ENCODE data around the gene DNAH17. TPM values are rescaled to one million over a fixed set of nuclear protein-coding genes. Genes with fewer than 3 reads are reported as not detected.

The DNAH17 gene
- total RNA-seq, 1 experiment from 2014 or later: 0.76 TPM

DNA sequence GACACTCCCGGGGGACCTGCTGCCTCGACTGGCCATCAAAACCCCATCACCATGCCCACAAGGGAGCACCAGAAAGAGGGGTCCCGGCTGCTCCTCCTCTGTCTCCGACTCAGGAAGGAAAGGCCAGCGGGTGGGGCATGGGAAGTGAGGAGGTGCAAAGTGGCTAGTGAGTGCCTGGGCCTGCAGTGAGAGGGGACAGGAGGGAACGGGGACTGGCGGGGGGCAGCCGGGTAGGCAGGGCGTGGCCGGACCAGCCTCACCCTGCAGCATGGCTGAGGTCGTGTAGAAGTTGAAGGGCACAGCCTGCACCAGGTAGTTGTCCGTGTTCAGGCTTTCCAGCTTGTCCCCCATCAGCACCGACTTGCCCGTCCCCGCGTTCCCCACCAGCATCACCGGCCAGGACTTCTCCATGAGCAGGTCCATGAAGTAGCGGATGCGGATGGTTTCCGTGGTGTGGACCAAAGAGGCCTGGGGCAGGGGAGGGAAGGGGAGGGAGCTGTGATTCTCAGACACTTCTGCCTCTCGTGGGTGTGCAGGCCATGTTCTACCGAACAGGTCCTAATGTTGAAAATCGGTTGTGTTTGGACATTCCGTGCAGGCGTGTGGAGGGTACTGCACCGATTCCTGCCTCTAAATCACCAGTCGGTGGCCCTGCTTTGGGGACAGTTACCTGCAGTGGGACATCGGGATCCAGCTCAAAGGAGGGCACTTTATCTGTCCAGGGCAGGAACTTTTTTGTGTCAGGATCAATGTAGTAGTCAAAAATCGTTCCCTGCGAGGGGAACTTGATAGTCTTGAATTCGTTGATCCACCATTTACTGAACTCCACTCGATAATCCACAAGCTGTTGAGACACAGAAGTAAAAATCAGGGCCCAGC, 91.7 kb downstream of the DNAH17 start:
- Histone ChIP-seq H3K9me2 (ENCODE audit: insufficient read depth) (no peaks in the 10 kb centered on the region), H3K4me3 (peak overlapping the region; percentile 58), H2AFZ (no peak overlapping the region; the same call in 1 of the 2 replicates), H3K4me1 (replicated peaks; ENCODE audit: insufficient read depth) (no peaks in the 10 kb centered on the region), H3K27me3 (ENCODE audit: insufficient read depth, low read depth) (no peaks in the 10 kb centered on the region), H3K79me2 (ENCODE audit: low read depth) (no peaks in the 10 kb centered on the region), H3K9me3 (ENCODE audit: insufficient read depth, low read depth) (no peaks in the 10 kb centered on the region), H3K36me3 (ENCODE audit: low read depth) (no peaks in the 10 kb centered on the region), H3F3A (ENCODE audit: insufficient read depth, low read depth) (no peaks in the 10 kb centered on the region), H3K27ac (no peak overlapping the region), H3K4me2 (peak overlapping the region; percentile 70), H4K20me1 (ENCODE audit: insufficient read depth) (no peaks in the 10 kb centered on the region)
- ChIA-PET POLR2A (ENCODE audit: unreplicated experiment) (interaction anchor here (0.6 kb wide), 1 partner anchor 251 kb away, joined by 5 read pairs; no protein-coding TSS in a partner anchor), CTCF (no interaction called here)
- BruUV-seq (replicated peaks): no TSS peak
- no peak for DNase-seq
- intact Hi-C loops (cut with micrococcal nuclease; ENCODE audit: unreplicated experiment): loop anchor here (10.0 kb wide), 1 partner anchor 121 kb away; the partner anchor contains the start of gene SOCS3
- TF ChIP-seq EZH2 (IDR thresholded peaks at IDR 0.05; ENCODE audit: low read depth): no peak
- TF ChIP-seq, protein P1, sequence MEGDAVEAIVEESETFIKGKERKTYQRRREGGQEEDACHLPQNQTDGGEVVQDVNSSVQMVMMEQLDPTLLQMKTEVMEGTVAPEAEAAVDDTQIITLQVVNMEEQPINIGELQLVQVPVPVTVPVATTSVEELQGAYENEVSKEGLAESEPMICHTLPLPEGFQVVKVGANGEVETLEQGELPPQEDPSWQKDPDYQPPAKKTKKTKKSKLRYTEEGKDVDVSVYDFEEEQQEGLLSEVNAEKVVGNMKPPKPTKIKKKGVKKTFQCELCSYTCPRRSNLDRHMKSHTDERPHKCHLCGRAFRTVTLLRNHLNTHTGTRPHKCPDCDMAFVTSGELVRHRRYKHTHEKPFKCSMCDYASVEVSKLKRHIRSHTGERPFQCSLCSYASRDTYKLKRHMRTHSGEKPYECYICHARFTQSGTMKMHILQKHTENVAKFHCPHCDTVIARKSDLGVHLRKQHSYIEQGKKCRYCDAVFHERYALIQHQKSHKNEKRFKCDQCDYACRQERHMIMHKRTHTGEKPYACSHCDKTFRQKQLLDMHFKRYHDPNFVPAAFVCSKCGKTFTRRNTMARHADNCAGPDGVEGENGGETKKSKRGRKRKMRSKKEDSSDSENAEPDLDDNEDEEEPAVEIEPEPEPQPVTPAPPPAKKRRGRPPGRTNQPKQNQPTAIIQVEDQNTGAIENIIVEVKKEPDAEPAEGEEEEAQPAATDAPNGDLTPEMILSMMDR (conservative IDR thresholded peaks at IDR 0.05): no peak

DNA sequence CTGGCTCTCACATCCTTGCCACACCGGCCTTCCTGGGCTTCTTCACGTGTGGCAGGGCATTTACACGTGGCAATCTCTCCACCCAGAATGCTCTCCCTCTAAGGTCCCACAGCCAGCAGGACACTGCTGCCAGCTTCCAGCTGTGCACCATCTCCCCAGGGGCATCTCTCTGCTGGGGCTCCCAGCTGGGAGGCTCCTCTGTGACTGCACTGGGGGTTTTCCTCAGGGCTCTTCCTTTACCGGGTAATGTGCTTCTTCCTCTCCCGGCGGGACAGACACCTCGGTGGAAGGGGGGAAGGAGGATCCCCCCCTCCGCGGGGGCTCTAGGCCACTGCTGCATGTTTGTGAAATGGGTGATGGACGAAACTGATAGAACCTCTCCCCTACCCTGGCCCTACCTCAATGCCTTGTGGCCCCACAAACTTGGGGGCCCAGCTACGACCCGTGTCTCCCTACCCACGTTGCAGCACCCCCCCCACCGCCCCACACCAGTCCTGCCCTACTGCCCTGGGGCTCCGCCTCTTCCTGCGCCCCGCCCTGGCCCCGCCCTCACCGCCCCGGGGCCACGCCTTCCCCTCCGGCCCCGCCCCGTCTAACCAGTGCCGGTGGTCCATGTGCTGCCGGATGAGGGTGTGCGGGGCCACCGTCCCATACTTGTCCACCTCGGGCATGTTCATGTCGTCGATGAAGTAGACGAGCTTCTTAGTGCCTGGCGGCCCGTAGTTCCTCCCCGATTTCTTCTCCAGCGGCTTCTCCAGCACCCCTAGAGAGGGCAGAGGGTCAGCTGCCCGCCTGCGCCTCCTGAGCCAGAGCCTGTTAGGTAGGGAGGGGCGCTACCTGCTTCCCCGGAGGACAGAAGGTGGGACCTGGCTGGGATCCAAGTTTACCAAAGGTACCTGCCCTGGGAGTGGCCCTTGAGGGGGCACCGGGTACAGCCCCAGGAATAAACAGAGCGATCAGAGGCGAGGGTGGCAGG, 92.6 kb downstream of the DNAH17 start:
- intact Hi-C loops (cut with micrococcal nuclease; ENCODE audit: unreplicated experiment): loop anchor here (1.0 to 10.0 kb wide), 2 partner anchors 120 to 233 kb away; partner anchors contain the start of gene SOCS3
- no peaks in the 10 kb centered on the region for H3F3A ChIP-seq (ENCODE audit: insufficient read depth, low read depth)
- H4K20me1 ChIP-seq (ENCODE audit: insufficient read depth): no peaks in the 10 kb centered on the region
- H3K9me2 ChIP-seq (ENCODE audit: insufficient read depth): no peaks in the 10 kb centered on the region
- TF ChIP-seq, protein P1 (conservative IDR thresholded peaks at IDR 0.05): no peak
- TF ChIP-seq EZH2 (IDR thresholded peaks at IDR 0.05; ENCODE audit: low read depth): no peak
- POLR2A ChIA-PET (ENCODE audit: unreplicated experiment): interaction anchor here (0.7 kb wide), 1 partner anchor 237 kb away, joined by 3 read pairs; no protein-coding TSS in a partner anchor
- no peaks in the 10 kb centered on the region for H3K4me1 ChIP-seq (replicated peaks; ENCODE audit: insufficient read depth)
- peak overlapping the region; percentile 78 for H2AFZ ChIP-seq
- no peaks in the 10 kb centered on the region for H3K79me2 ChIP-seq (ENCODE audit: low read depth)
- peak in 1 of 2 experiments; percentile 71 for DNase-seq
- no peaks in the 10 kb centered on the region for H3K36me3 ChIP-seq (ENCODE audit: low read depth)
- no peaks in the 10 kb centered on the region for H3K9me3 ChIP-seq (ENCODE audit: insufficient read depth, low read depth)
- CTCF ChIA-PET: interaction anchor here (0.6 kb wide), 1 partner anchor 175 kb away, joined by 3 read pairs; no protein-coding TSS in a partner anchor
- peak overlapping the region; percentile 70 for H3K4me2 ChIP-seq
- H3K27ac ChIP-seq: no peak overlapping the region
- TSS peak; percentile 34 for BruUV-seq (replicated peaks)
- H3K4me3 ChIP-seq: peak overlapping the region; percentile 58
- H3K27me3 ChIP-seq (ENCODE audit: insufficient read depth, low read depth): no peaks in the 10 kb centered on the region

DNA sequence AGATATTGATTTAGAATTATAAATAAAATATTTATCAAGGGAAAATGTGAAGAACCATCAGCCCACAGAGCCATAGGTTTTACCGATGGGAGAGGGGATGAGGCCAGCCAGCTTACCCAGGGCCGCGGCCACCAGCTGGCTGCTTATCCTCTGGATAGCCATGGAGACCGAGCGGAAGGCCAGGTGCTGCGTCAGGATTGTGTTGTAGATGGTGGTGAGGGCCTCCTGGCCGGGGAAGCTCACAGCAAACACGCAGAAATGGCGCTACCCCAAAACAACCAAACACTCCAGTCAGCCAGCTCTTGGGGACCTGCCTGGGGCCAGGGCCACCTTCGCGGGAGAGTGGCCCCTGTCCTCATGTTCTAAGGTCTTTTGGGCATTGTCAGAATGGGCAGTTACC, 97.8 kb downstream of the DNAH17 start:
- ChIA-PET CTCF (no interaction called here), POLR2A (ENCODE audit: unreplicated experiment) (no interaction called here)
- intact Hi-C loops (cut with micrococcal nuclease; ENCODE audit: unreplicated experiment): no loop called here

More for the DNA sequence above, 97.8 kb downstream of the DNAH17 start:
- H3K9me3 ChIP-seq (ENCODE audit: insufficient read depth, low read depth): no peaks in the 10 kb centered on the region
- H3K4me3 ChIP-seq: no peak overlapping the region
- BruUV-seq (replicated peaks): no TSS peak
- H3K27me3 ChIP-seq (ENCODE audit: insufficient read depth, low read depth): no peaks in the 10 kb centered on the region
- H4K20me1 ChIP-seq (ENCODE audit: insufficient read depth): no peaks in the 10 kb centered on the region
- no peak for DNase-seq
- no peak overlapping the region for H3K27ac ChIP-seq
- no peak overlapping the region for H2AFZ ChIP-seq
- H3F3A ChIP-seq (ENCODE audit: insufficient read depth, low read depth): no peaks in the 10 kb centered on the region
- H3K9me2 ChIP-seq (ENCODE audit: insufficient read depth): no peaks in the 10 kb centered on the region
- no peaks in the 10 kb centered on the region for H3K79me2 ChIP-seq (ENCODE audit: low read depth)
- H3K36me3 ChIP-seq (ENCODE audit: low read depth): no peaks in the 10 kb centered on the region
- TF ChIP-seq EZH2 (IDR thresholded peaks at IDR 0.05; ENCODE audit: low read depth): no peak
- TF ChIP-seq, protein P1 (conservative IDR thresholded peaks at IDR 0.05): no peak
- no peak overlapping the region for H3K4me2 ChIP-seq
- H3K4me1 ChIP-seq (replicated peaks; ENCODE audit: insufficient read depth): no peaks in the 10 kb centered on the region
